SK-MEL-5 (cell line): ENCODE measurements around the gene RTN4RL2. TPM values are rescaled to one million over a fixed set of nuclear protein-coding genes. Genes with fewer than 3 reads are reported as not detected.

Experiments used
- DNase-seq: peaks from one replicate; pipeline ENCODE4 v3.0.0-alpha.2; 2016; ENCODE audit warnings: low read depth, low spot score
- in situ Hi-C: cut with HindIII; loops from 2 replicates; pipeline ENCODE4 v1.10.0; 2016; ENCODE audit warnings: low sequenced_read_pairs, high pct_unique_total_duplicates, low pct_unique_long_range_greater_than_20kb
- total RNA-seq: library from RNA; depleted of rRNA; stranded (reverse); fragments of >200 nt; shearing (Covaris generic); gene quantifications from 2 replicates; pipeline ENCODE4 v1.2.3, GENCODE V29; 2014

The RTN4RL2 gene
- total RNA-seq, 1 experiment from 2014 or later = 0.29 TPM

- in situ Hi-C loops = no loop called here
- DNase-seq = no peak
Measured at GRCh38 chr11:57487021-57487778, 26.9 kb downstream of the RTN4RL2 start.

- in situ Hi-C loops = no loop called here
Measured at GRCh38 chr11:57487920-57488659, 27.8 kb downstream of the RTN4RL2 start.

DNA sequence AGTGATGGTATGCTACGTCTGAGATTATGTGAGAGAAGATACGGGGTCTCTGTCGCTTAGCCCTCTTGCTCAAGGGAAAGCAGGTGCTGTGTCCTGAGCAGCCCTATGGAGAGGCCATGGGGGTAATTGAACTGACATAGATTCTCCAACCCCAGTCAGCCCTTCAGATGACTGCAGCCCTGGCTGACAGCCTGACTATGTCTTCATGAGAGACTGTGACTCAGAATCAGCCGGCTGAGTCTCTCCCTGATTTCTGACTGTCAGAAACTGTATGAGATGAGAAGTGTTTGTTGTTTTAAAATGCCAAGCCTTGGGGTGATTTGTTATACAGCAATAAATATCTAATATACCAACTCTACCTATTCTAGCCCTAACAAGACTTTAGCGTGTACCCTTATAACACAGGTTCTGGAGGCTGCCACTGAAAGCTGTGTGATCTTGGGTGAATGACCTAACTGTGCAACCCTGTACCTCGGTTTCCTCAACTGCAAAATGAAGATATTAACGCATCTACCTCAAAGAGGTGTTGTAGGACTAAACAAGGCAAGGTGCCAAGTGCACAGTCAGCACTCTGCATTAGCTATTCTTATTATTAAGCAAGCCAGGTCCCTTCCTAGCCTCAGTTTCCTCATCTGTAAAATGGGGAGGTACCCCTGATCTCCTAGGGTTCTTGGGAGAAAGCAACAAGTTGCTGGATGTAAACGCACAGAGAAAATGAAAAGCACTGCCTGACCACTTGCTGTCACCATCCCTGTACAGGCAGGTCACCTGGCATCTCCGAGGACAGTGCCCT, 30.3 kb downstream of the RTN4RL2 start:
- in situ Hi-C loops = no loop called here
- DNase-seq = peak; percentile 29

More at GRCh38 chr11:57487920-57488659, 27.8 kb downstream of the RTN4RL2 start:
- DNase-seq = no peak

GRCh38 chr11:57491371-57492061, 31.2 kb downstream of the RTN4RL2 start:
- in situ Hi-C loops = no loop called here
- peak; percentile 49 for DNase-seq

- in situ Hi-C loops = no loop called here
- peak; percentile 57 for DNase-seq
Measured at GRCh38 chr11:57493507-57494503, 33.5 kb downstream of the RTN4RL2 start.

GRCh38 chr11:57496109-57496820, 35.9 kb downstream of the RTN4RL2 start:
- DNase-seq = no peak

DNA sequence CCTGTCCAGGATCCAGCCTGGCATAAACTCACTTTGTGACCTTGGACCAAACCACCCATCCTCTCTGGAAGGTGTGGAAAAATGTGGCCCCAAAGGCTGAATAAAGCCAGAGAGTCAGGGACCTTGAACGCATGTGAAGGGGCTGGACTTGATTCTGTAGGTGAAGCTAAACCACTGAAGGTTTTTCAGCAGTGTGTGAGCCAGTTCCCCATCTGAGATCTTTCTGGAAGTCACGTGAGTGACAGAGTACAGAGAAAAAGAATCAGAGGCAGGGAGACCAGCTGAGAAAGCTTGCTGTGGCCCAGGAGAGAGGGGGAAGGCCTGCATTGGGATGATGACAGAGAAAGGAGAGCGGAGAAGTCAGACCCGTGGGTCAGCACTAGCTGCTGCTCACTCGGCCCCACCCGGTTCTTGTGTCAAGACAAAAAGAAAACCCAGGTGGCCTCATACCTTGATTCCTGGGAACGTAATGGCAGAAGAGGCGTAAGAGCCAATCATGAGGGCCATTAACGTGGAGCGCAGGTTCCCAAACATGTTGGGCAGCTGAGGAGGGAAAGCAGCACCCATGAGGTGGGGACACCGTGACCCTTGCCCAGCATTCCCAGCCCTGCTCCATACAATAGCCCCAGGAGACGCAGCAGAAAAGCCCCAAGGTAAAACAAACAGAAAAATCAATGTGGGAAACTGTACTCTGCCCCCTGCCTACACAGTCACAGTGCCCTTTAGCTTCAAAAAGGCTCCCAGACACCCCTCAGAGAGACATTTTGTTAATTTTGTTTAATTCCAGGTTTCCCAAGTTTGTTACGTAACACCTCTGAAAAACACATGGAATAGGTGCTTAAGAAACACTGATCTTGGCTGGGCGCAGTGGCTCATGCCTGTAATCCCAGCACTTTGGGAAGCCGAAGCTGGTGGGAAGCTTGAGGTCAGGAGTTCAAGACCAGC, 37.2 kb downstream of the RTN4RL2 start:
- DNase-seq = no peak
- in situ Hi-C loops = no loop called here

More at GRCh38 chr11:57496109-57496820, 35.9 kb downstream of the RTN4RL2 start:
- in situ Hi-C loops = no loop called here

DNA sequence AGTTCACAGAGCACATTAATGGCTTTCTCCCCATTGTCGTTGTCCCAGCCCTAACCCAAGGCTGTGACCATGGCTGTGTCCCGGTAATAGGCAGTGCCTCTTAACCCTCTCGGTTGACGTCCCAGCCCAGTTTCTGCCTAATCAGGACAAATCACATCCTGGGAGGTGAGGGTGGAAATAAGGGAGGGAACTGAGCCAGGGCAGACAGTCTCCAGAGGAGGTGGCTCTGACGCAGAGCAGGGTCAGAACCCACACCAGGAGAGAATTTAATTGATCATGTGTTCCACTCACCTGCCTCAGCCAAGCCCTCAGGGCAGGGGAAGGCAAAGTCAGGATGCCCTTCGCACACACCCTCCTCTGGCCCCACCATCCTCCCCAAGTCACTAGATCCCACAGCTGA, 38.2 kb downstream of the RTN4RL2 start:
- DNase-seq = no peak
- in situ Hi-C loops = no loop called here

GRCh38 chr11:57499413-57499982, 39.2 kb downstream of the RTN4RL2 start:
- peak; percentile 80 for DNase-seq
- in situ Hi-C loops = no loop called here

DNA sequence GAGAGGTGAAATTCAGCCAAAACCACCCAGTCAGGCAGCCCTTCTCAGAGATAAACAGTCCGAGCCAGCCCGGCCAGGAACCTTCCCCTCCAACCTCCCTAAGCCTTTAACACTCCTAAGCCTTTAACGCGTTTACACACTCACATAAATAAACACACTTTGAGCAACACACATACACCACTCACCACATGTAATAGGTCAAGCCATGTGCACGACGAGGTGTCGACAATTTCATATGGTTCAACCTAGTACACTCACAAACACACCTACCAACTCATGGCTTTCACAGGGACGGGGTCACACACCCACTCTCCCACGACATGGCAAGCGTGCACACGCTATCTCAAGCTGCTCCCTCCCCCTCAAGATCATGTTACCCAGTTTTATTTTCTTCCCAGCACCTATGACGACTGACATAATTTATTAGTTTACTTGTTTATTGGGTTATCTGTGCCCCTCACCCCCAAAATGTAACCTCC, 39.7 kb downstream of the RTN4RL2 start:
- in situ Hi-C loops = no loop called here
- DNase-seq = no peak

GRCh38 chr11:57500515-57500914, 40.2 kb downstream of the RTN4RL2 start:
- DNase-seq = no peak
- in situ Hi-C loops = no loop called here

DNA sequence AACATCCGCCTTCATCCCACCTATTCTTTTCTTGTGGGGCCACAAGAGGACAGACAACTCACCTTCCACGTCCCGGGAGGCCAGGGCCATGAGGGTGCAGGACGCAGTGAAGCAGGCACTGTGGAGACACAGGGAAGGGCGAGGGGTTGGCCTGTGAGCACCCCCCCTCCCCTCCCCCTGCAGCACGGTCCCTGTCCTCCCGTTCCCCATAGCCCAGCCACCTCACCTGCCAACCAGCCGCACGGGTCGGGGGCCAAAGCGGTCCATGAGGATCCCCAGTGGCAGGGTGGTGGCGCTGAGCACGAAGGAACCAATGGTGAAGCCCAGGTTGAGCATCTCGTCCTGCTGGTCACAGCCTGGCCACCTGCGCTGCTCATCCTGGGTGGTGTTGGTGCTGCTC, 40.6 kb downstream of the RTN4RL2 start:
- no peak for DNase-seq
- in situ Hi-C loops = no loop called here

DNA sequence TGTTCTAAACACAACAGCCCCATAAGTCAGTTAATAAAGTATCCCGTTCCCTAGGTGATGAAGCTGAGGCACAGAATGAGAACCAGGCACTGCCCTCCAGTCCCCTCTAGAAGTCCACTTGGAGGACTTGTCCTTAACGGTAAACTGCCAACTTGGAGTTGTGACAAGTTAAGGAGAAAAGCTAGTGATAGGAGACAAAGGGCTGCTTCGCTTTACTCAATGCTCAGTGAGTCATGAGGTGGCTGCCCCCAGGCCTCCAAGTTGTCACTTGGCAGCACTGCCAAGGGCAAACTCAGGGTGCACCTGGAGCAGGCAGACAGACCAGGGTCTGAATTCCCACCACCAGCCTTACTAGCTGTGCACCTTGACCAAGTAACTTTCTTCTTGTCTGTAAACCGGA, 41.6 kb downstream of the RTN4RL2 start:
- in situ Hi-C loops = no loop called here
- no peak for DNase-seq

DNA sequence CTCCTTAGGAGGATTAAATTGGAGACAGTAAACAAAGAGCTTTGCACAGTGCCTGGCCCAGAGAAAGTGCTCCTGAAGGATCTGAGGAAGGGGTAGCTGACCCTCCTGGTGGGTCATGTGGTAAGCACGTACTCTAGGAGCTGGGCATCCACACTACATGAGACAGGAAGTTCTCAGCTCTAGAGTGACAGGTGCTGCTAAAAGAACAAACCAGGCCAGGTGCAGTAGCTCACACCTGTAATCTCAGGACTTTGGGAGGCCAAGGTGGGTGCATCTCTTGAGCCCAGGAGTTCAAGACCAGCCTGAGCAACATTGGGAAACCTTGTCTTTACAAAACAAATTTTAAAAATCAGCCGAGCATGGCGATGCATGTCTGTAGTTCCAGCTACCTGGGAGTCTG, 42.0 kb downstream of the RTN4RL2 start:
- in situ Hi-C loops = no loop called here
- DNase-seq = no peak

GRCh38 chr11:57502870-57503269, 42.5 kb downstream of the RTN4RL2 start:
- in situ Hi-C loops = no loop called here
- DNase-seq = no peak
